Calu3 (cell line): ENCODE data around the gene IL13RA1. TPM values are rescaled to one million over a fixed set of nuclear protein-coding genes. Genes with fewer than 3 reads are reported as not detected.

ENCODE experiments used
- BruUV-seq: library from RNA; stranded (reverse); fragments of 400-500 nt; replicated peaks from 2 replicates; lab custom pipeline; 2021; lab: Mats Ljungman, UMichigan
- CTCF ChIA-PET: fragments of 300-600 bp; sonication (Branson Sonifier 250); formaldehyde crosslinking; loops from one replicate; lab custom pipeline; 2022; ENCODE audit warnings: antibody characterized with exemption; lab: Charles Lee
- DNase-seq: peaks from one replicate; pipeline ENCODE4 v3.0.0; 2022
- H3K27ac Mint-ChIP-seq: one replicate; pipeline ENCODE4 v1.8.0; 2022; ENCODE audit warnings: mixed read lengths; ENCODE audit not compliant: unreplicated experiment
- H3K27me3 Mint-ChIP-seq: one replicate; pipeline ENCODE4 v1.8.0; 2022; ENCODE audit warnings: mixed read lengths; ENCODE audit not compliant: unreplicated experiment
- H3K36me3 Mint-ChIP-seq: one replicate; pipeline ENCODE4 v1.8.0; 2022; ENCODE audit warnings: mild to moderate bottlenecking, moderate library complexity, mixed read lengths; ENCODE audit not compliant: insufficient read depth, unreplicated experiment
- H3K4me1 Mint-ChIP-seq: one replicate; pipeline ENCODE4 v1.8.0; 2022; ENCODE audit warnings: mild to moderate bottlenecking, low read depth, mixed read lengths; ENCODE audit not compliant: unreplicated experiment
- H3K4me3 Mint-ChIP-seq: one replicate; pipeline ENCODE4 v1.8.0; 2022; ENCODE audit warnings: mild to moderate bottlenecking, low read depth, moderate library complexity, mixed read lengths; ENCODE audit not compliant: unreplicated experiment
- H3K9me3 Mint-ChIP-seq: one replicate; pipeline ENCODE4 v1.8.0; 2022; ENCODE audit warnings: low read depth, mixed read lengths; ENCODE audit not compliant: unreplicated experiment
- intact Hi-C: fragments of 100-400 bp; cut with micrococcal nuclease; formaldehyde crosslinking; loops from one replicate; pipeline ENCODE4 v1.10.0; 2022; ENCODE audit not compliant: unreplicated experiment
- total RNA-seq: library from RNA; stranded (reverse); gene quantifications from 2 replicates; pipeline ENCODE4 v1.2.3, GENCODE V29; 2022
- TF ChIP-seq, protein P1 (sequence below): fragments of 200-600 bp; IDR thresholded peaks from one replicate; pipeline ENCODE4 v1.8.0; 2022; ENCODE audit warnings: antibody characterized with exemption; ENCODE audit not compliant: unreplicated experiment

Gene IL13RA1
- total RNA-seq, 1 experiment from 2014 or later, result 67.8 TPM

DNA sequence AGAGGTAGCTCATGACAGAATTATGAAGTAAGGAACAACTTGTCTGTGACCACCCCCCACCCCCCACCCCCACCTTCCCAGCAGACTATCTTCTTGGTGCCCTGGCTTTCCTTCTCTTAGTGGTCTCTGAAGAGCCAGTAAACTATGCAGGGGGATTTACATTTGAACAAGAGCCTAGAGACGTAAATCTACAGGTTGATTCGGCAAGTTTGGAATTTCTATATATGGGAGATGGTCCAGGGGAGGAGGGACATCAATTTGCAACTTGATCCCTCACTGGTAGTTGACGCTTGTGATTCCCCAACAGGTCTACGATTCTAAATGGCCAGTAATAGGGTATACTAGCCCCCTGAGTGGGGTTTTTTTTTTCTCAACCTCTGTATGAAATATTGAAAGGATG lies 36.7 kb downstream of the IL13RA1 start:
- BruUV-seq, result no TSS peak
- DNase-seq, result no peak
- intact Hi-C loops, result loop anchor here (5.0 kb wide), 1 partner anchor 43 kb away; no protein-coding TSS in a partner anchor
- Mint-ChIP-seq H3K4me1 (no peaks in the 10 kb centered on the region), H3K9me3 (no peaks in the 10 kb centered on the region), H3K27ac (no peak overlapping the region), H3K36me3 (no peaks in the 10 kb centered on the region), H3K4me3 (no peak overlapping the region), H3K27me3 (no peaks in the 10 kb centered on the region)
- CTCF ChIA-PET, result interaction anchor here (1.6 kb wide), 1 partner anchor 9 kb away, joined by 6 read pairs; no protein-coding TSS in a partner anchor
- TF ChIP-seq, protein P1, sequence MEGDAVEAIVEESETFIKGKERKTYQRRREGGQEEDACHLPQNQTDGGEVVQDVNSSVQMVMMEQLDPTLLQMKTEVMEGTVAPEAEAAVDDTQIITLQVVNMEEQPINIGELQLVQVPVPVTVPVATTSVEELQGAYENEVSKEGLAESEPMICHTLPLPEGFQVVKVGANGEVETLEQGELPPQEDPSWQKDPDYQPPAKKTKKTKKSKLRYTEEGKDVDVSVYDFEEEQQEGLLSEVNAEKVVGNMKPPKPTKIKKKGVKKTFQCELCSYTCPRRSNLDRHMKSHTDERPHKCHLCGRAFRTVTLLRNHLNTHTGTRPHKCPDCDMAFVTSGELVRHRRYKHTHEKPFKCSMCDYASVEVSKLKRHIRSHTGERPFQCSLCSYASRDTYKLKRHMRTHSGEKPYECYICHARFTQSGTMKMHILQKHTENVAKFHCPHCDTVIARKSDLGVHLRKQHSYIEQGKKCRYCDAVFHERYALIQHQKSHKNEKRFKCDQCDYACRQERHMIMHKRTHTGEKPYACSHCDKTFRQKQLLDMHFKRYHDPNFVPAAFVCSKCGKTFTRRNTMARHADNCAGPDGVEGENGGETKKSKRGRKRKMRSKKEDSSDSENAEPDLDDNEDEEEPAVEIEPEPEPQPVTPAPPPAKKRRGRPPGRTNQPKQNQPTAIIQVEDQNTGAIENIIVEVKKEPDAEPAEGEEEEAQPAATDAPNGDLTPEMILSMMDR, result no peak

DNA sequence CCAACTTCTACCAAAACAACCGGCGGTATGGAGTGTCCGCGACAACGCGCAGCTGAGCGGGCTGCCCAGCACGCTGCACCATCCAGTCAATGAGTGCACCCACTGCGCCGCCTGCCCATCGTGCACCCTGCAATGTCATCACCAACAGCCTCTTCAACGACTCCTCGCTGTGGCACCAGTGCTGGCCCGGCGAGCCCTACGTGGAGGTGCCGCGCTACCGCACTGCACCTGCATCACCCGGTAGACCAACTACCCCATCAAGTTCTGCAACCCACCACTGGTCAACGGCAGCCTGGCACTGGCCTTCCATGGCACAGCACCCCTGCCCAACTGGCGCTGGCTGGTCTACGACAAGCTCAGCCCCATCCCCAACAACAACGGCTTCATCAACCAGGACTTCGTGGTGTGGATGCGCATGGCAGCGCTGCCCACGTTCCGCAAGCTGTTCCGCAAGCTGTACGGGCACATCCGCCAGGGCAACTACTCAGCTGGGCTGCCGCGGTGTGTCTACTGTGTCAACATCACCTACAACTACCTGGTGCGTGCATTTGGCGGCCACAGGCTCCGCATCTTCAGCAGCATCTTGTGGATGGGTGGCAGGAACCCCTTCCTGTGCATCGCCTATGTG lies 42.8 kb downstream of the IL13RA1 start:
- H3K4me1 Mint-ChIP-seq, result no peaks in the 10 kb centered on the region
- no peak overlapping the region for H3K4me3 Mint-ChIP-seq
- H3K9me3 Mint-ChIP-seq, result no peaks in the 10 kb centered on the region
- TF ChIP-seq, protein P1, result no peak
- no peaks in the 10 kb centered on the region for H3K36me3 Mint-ChIP-seq
- no peaks in the 10 kb centered on the region for H3K27me3 Mint-ChIP-seq
- intact Hi-C loops, result no loop called here
- CTCF ChIA-PET, result no interaction called here
- no peak overlapping the region for H3K27ac Mint-ChIP-seq
- no peak for DNase-seq
- BruUV-seq, result no TSS peak

- H3K27ac Mint-ChIP-seq, result no peak overlapping the region
- H3K27me3 Mint-ChIP-seq, result no peaks in the 10 kb centered on the region
- DNase-seq, result no peak
- no peaks in the 10 kb centered on the region for H3K36me3 Mint-ChIP-seq
- BruUV-seq, result no TSS peak
- intact Hi-C loops, result no loop called here
- H3K4me3 Mint-ChIP-seq, result no peak overlapping the region
- TF ChIP-seq, protein P1, result no peak
- no peaks in the 10 kb centered on the region for H3K9me3 Mint-ChIP-seq
- CTCF ChIA-PET, result no interaction called here
- H3K4me1 Mint-ChIP-seq, result no peaks in the 10 kb centered on the region
Measured at GRCh38 chrX:118772051-118772450, 44.6 kb downstream of the IL13RA1 start.

GRCh38 chrX:118773782-118774181 lies 46.4 kb downstream of the IL13RA1 start:
- BruUV-seq, result no TSS peak
- H3K27me3 Mint-ChIP-seq, result no peaks in the 10 kb centered on the region
- CTCF ChIA-PET, result interaction anchor here (1.1 to 1.2 kb wide), 2 partner anchors 10 to 65 kb away, joined by 3 to 6 read pairs; no protein-coding TSS in a partner anchor
- TF ChIP-seq, protein P1, result no peak
- no peaks in the 10 kb centered on the region for H3K36me3 Mint-ChIP-seq
- H3K4me3 Mint-ChIP-seq, result no peak overlapping the region
- DNase-seq, result peak; percentile 45
- intact Hi-C loops, result no loop called here
- no peaks in the 10 kb centered on the region for H3K9me3 Mint-ChIP-seq
- peak overlapping the region; percentile 37 for H3K27ac Mint-ChIP-seq
- H3K4me1 Mint-ChIP-seq, result no peaks in the 10 kb centered on the region
